Heart right ventricle (tissue), 16 donors: ENCODE measurements around the gene CHCHD10. TPM values are rescaled to one million over a fixed set of nuclear protein-coding genes. Genes with fewer than 3 reads are reported as not detected.
A peak's percentile ranks its signal among the peaks of the same experiment; 100 is the strongest.

ENCODE experiments used
- ATAC-seq, 8 donors: fragments of 200-7000 bp; cut with Tn5 transposase; one replicate each; pipeline ENCODE4 v1.9.1; 2020; ENCODE audit warnings: mild to moderate bottlenecking in 8 of 8, moderate library complexity in 8 of 8, moderate number of reproducible peaks in 1 of 8
- DNase-seq, 2 donors: peaks; one replicate each; pipeline ENCODE4 v3.0.0-alpha.2; 2020
- H3K27ac ChIP-seq, 10 donors: fragments of 200-600 bp; sonication (generic) in 2 of 10; one replicate each; pipeline versions ENCODE4 v1.5.0 to v1.8.0; 2020 to 2022; ENCODE audit warnings: mild to moderate bottlenecking in 3 of 10
- H3K27me3 ChIP-seq, 7 donors: fragments of 200-600 bp; one replicate each; pipeline ENCODE4 v1.8.0; 2021 to 2022; ENCODE audit warnings: mild to moderate bottlenecking in 2 of 7
- H3K36me3 ChIP-seq, 9 donors: fragments of 200-600 bp; sonication (generic) in 1 of 9; one replicate each; pipeline versions ENCODE4 v1.5.0 to v1.8.0; 2020 to 2022; ENCODE audit warnings: mild to moderate bottlenecking in 2 of 9
- H3K4me1 ChIP-seq, 9 donors: fragments of 200-600 bp; sonication (generic) in 1 of 9; one replicate each; pipeline versions ENCODE4 v1.5.0 to v1.8.0; 2020 to 2022; ENCODE audit warnings: mild to moderate bottlenecking in 4 of 9
- H3K4me3 ChIP-seq, 10 donors: fragments of 200-600 bp; sonication (generic) in 2 of 10; one replicate each; pipeline versions ENCODE4 v1.5.0 to v1.8.0; 2020 to 2022; ENCODE audit warnings: mild to moderate bottlenecking in 7 of 10, moderate library complexity in 2 of 10
- H3K9me3 ChIP-seq, 11 donors: fragments of 200-600 bp in 10 of 11; sonication (generic) in 2 of 11; one replicate each; pipeline versions ENCODE4 v1.5.0 to v1.8.0; 2013 to 2022; ENCODE audit warnings: mild to moderate bottlenecking in 2 of 11, control low read depth in 1 of 11, moderate library complexity in 1 of 11
- CTCF ChIP-seq, 9 donors: fragments of 200-600 bp; sonication (generic) in 2 of 9; IDR thresholded peaks; one replicate each; pipeline versions ENCODE4 v1.5.0 to v1.8.0; 2021 to 2022; ENCODE audit warnings: antibody characterized with exemption in 9 of 9, mild to moderate bottlenecking in 5 of 9, moderate library complexity in 1 of 9
- WGBS, 2 donors: extraction: QIAGEN DNeasy Blood & Tissue Kit; methylation state at CpG; one replicate each; pipeline ENCODE4 v1.1.7; 2013; ENCODE audit warnings: inconsistent platforms in 1 of 2; 5-methylcytosine and 5-hydroxymethylcytosine counted together
- intact Hi-C, 10 donors: fragments of 100-400 bp; cut with DNase I; formaldehyde crosslinking; loops; one replicate each; pipeline versions ENCODE4 v1.11.1 to v1.14.2; 2022
- polyA plus RNA-seq, 2 donors: library from polyadenylated mRNA; stranded (reverse); fragments of 200-250 nt; gene quantifications; one replicate each; pipeline ENCODE4 v1.2.3, GENCODE V29; 2013
- total RNA-seq, 10 donors: library from RNA; stranded (reverse); fragmentation: NEBNext Ultra II Directional in 3 of 10; extraction: Animal tissue kit (Norgen Biotek cat#: 25700) in 3 of 10; gene quantifications; one replicate each; pipeline versions ENCODE4 v1.2.1 to v1.2.4, GENCODE V29; 2021 to 2023
- donor health status: Arrhythmogenic right ventricular cardiomyopathy.
- donor health status: ischemic (EF 13 %, LVEDD 7.1; RV severe dilation, severe dysfunction).
- donor health status: healthy with polysubstance abuse.
- donor health status: DM: no; HTN: yes; CAD: no.
- donor health status: DM: no; HTN: no; CAD: no.
- donor health status: ischemic (EF 25% LVEDD 6.9; RV normal size, moderate dysfunction).
- donor health status: ischemic (EF 25% LVEDD 5.7; RV mildly dilated, moderate dysfunction).
- donor health status: healthy.
- donor health status: DM: yes; HTN: yes; CAD: no.
- donor health status: Ischemic cardiomyopathy.
- donor health status: ischemic (EF 35%, LVEDD 5.7; RV mildly dilated, moderate dysfunction).
- donor health status: nonischemic (EF 11% LVEDD 7.7; RV severe dilation, severe dysfunction).
- donor health status: DM: yes; HTN: yes; CAD: no.
- donor health status: PGD.
- donor health status: ischemic (EF 29% LVEDD 5.4; RV normal size, mild dysfunction).
- donor health status: nonischemic (EF 23%, LVEDD 6.1; RV moderate dilation, normal function).

CHCHD10 gene
- total and polyA plus RNA-seq, 12 donors: 735 to 3,552 (median 1,056) TPM

GRCh38 chr22:23815541-23816155 is 47.9 kb upstream of the CHCHD10 start:
- peaks cover 0 to 97% (median 35%) of the 10 kb centered on the region in 9 donors for H3K36me3 ChIP-seq
- no peaks in the 10 kb centered on the region for H3K27me3 ChIP-seq
- WGBS, 2 donors: 68 to 73% methylated on average over 10 of the region's 10 CpGs
- H3K4me1 ChIP-seq: peaks cover 0 to 34% (median 9%) of the 10 kb centered on the region in 9 donors
- TF ChIP-seq CTCF (IDR thresholded peaks at IDR 0.05): no peak
- peak overlapping the region; percentile 64 to 87 (median 80) for H3K27ac ChIP-seq
- no peak overlapping the region for H3K4me3 ChIP-seq
- intact Hi-C loops: no loop called here
- DNase-seq: no peak
- ATAC-seq: peak in 2 of 8 donors; percentile 9 to 27
- no peaks in the 10 kb centered on the region for H3K9me3 ChIP-seq

- H3K4me1 ChIP-seq: peaks cover 0 to 34% (median 9%) of the 10 kb centered on the region in 9 donors
- intact Hi-C loops: no loop called here
- H3K27me3 ChIP-seq: no peaks in the 10 kb centered on the region
- DNase-seq: no peak
- peak overlapping the region in 5 of 10 donors; percentile 23 to 57 (median 34) for H3K27ac ChIP-seq
- H3K4me3 ChIP-seq: no peak overlapping the region
- TF ChIP-seq CTCF (IDR thresholded peaks at IDR 0.05): no peak
- peaks cover 0 to 97% (median 18%) of the 10 kb centered on the region in 9 donors for H3K36me3 ChIP-seq
- H3K9me3 ChIP-seq: no peaks in the 10 kb centered on the region
- 97 to 98% methylated on average over 4 of the region's 4 CpGs for WGBS, 2 donors
- no peak for ATAC-seq
Measured at GRCh38 chr22:23812378-23812777, 44.6 kb upstream of the CHCHD10 start.

GRCh38 chr22:23806837-23807236 is 39.1 kb upstream of the CHCHD10 start:
- ATAC-seq: no peak
- DNase-seq: no peak
- H3K27ac ChIP-seq: no peak overlapping the region
- no peaks in the 10 kb centered on the region for H3K4me1 ChIP-seq
- H3K27me3 ChIP-seq: no peaks in the 10 kb centered on the region
- whole genome bisulfite sequencing, 2 donors: 94 to 100% methylated on average over 1 of the region's 1 CpG
- peaks cover 0 to 100% (median 48%) of the 10 kb centered on the region in 9 donors for H3K36me3 ChIP-seq
- H3K4me3 ChIP-seq: no peak overlapping the region
- intact Hi-C loops: no loop called here
- H3K9me3 ChIP-seq: no peaks in the 10 kb centered on the region
- TF ChIP-seq CTCF (IDR thresholded peaks at IDR 0.05): no peak

GRCh38 chr22:23804781-23805291 is 37.1 kb upstream of the CHCHD10 start:
- DNase-seq (no peak), ATAC-seq (peak in 3 of 8 donors; percentile 8 to 24 (median 18))
- no peak overlapping the region for H3K27ac ChIP-seq
- no peaks in the 10 kb centered on the region for H3K27me3 ChIP-seq
- intact Hi-C loops: no loop called here
- no peak overlapping the region for H3K4me3 ChIP-seq
- H3K9me3 ChIP-seq: no peaks in the 10 kb centered on the region
- H3K4me1 ChIP-seq: no peaks in the 10 kb centered on the region
- peaks cover 0 to 100% (median 56%) of the 10 kb centered on the region in 9 donors for H3K36me3 ChIP-seq
- WGBS, 2 donors: 67 to 74% methylated on average over 12 of the region's 12 CpGs
- TF ChIP-seq CTCF (IDR thresholded peaks at IDR 0.05): no peak
